PFSK-1 (cell line): Measurements from ENCODE around the gene ZNF827.

ENCODE experiments used
- FOXP2 ChIP-seq: optimal IDR thresholded peaks from 2 replicates; pipeline ENCODE3; 2011; ENCODE audit warnings: borderline replicate concordance, control low read depth, inconsistent platforms; ENCODE audit not compliant: insufficient read depth; ENCODE audit errors: extremely low read length, extremely low read depth
- POLR2AphosphoS5 ChIP-seq: IDR thresholded peaks from 2 replicates; pipeline ENCODE4 v1.6.1; 2012; ENCODE audit warnings: low read depth, mild to moderate bottlenecking, control low read depth, low read length, moderate library complexity
- REST ChIP-seq, 2 experiments: IDR thresholded peaks; 2 replicates each; pipeline versions ENCODE4 v1.6.1 to v1.8.0; 2011 to 2012; ENCODE audit warnings: low read depth in 2 of 2, low read length in 2 of 2, control low read depth in 1 of 2, inconsistent platforms in 1 of 2, mild to moderate bottlenecking in 1 of 2, moderate library complexity in 1 of 2; ENCODE audit not compliant: insufficient read depth in 1 of 2
- SIN3A ChIP-seq: IDR thresholded peaks from 2 replicates; pipeline ENCODE4 v1.6.1; 2012; ENCODE audit warnings: mild to moderate bottlenecking, low read length, moderate library complexity, borderline replicate concordance; ENCODE audit not compliant: insufficient read depth
- TAF1 ChIP-seq: IDR thresholded peaks from 2 replicates; pipeline ENCODE4 v1.6.1; 2012; ENCODE audit warnings: low read length, control low read depth, borderline replicate concordance; ENCODE audit not compliant: insufficient read depth

ZNF827 gene

GRCh38 chr4:145879598-145879997 is 59.0 kb downstream of the ZNF827 start:
- no peak for TF ChIP-seq POLR2AphosphoS5
- no peak for TF ChIP-seq TAF1

GRCh38 chr4:145878501-145879435 is 59.9 kb downstream of the ZNF827 start:
- no peak for TF ChIP-seq SIN3A
- TF ChIP-seq POLR2AphosphoS5 = no peak
- no peak for TF ChIP-seq REST (IDR thresholded peaks at IDR 0.05; ENCODE audit: insufficient read depth in 1 of 2, low read depth in 2 of 2, low read length in 2 of 2)
- TF ChIP-seq TAF1 = no peak

GRCh38 chr4:145876531-145877180 is 62.0 kb downstream of the ZNF827 start:
- TF ChIP-seq TAF1 (no peak), SIN3A (no peak), REST (IDR thresholded peaks at IDR 0.05; ENCODE audit: insufficient read depth in 1 of 2, low read depth in 2 of 2, low read length in 2 of 2) (no peak), FOXP2 (no peak), POLR2AphosphoS5 (no peak)

GRCh38 chr4:145873901-145874300 is 64.7 kb downstream of the ZNF827 start:
- no peak for TF ChIP-seq SIN3A
- no peak for TF ChIP-seq POLR2AphosphoS5
- no peak for TF ChIP-seq REST (IDR thresholded peaks at IDR 0.05; ENCODE audit: insufficient read depth in 1 of 2, low read depth in 2 of 2, low read length in 2 of 2)
- TF ChIP-seq FOXP2 = no peak
- no peak for TF ChIP-seq TAF1

- TF ChIP-seq REST (IDR thresholded peaks at IDR 0.05; ENCODE audit: insufficient read depth in 1 of 2, low read depth in 2 of 2, low read length in 2 of 2) (no peak), FOXP2 (no peak), TAF1 (no peak), SIN3A (no peak), POLR2AphosphoS5 (no peak)
Observed at GRCh38 chr4:145871209-145871608, 67.4 kb downstream of the ZNF827 start.
